H4 (cell line): ENCODE measurements around the gene ENPP1. TPM values are rescaled to one million over a fixed set of nuclear protein-coding genes. Genes with fewer than 3 reads are reported as not detected.
"Not testable (repeated sequence)": the region's sequence is repeated elsewhere in the genome, so short reads cannot be mapped to it uniquely, and the experiment has no call there.

Source experiments
- DNase-seq: peaks from one replicate; pipeline ENCODE4 v3.0.0-alpha.2; 2015; ENCODE audit warnings: low spot score
- total RNA-seq: library from RNA; depleted of rRNA; stranded (reverse); fragments of >200 nt; shearing (Covaris generic); gene quantifications from 2 replicates; pipeline ENCODE4 v1.2.3, GENCODE V29; 2014

Gene ENPP1
- total RNA-seq, 1 experiment from 2014 or later, result 39.5 TPM

GRCh38 chr6:131914967-131915751 is 107.3 kb downstream of the ENPP1 start:
- peak; percentile 57 for DNase-seq

GRCh38 chr6:131916091-131916796 is 108.4 kb downstream of the ENPP1 start:
- DNase-seq, result not testable (repeated sequence)

- DNase-seq, result no peak
Measured at GRCh38 chr6:131916847-131917246, 109.0 kb downstream of the ENPP1 start.

- DNase-seq, result no peak
Measured at GRCh38 chr6:131917318-131917717, 109.5 kb downstream of the ENPP1 start.

- DNase-seq, result no peak
Measured at GRCh38 chr6:131917763-131918649, 110.2 kb downstream of the ENPP1 start.

GRCh38 chr6:131918650-131919355 is 111.0 kb downstream of the ENPP1 start:
- DNase-seq, result no peak

- no peak for DNase-seq
Measured at GRCh38 chr6:131920656-131921055, 112.8 kb downstream of the ENPP1 start.

- peak; percentile 51 for DNase-seq
Measured at GRCh38 chr6:131923356-131923755, 115.5 kb downstream of the ENPP1 start.

- DNase-seq, result peak; percentile 19
Measured at GRCh38 chr6:131924881-131925474, 117.2 kb downstream of the ENPP1 start.

GRCh38 chr6:131929264-131929663 is 121.4 kb downstream of the ENPP1 start:
- no peak for DNase-seq

GRCh38 chr6:131929976-131930375 is 122.2 kb downstream of the ENPP1 start:
- DNase-seq, result no peak

GRCh38 chr6:131931063-131931750 is 123.4 kb downstream of the ENPP1 start:
- no peak for DNase-seq

GRCh38 chr6:131936156-131936555 is 128.3 kb downstream of the ENPP1 start:
- DNase-seq, result no peak

- no peak for DNase-seq
Measured at GRCh38 chr6:131937226-131937625, 129.4 kb downstream of the ENPP1 start.

GRCh38 chr6:131937703-131938631 is 130.1 kb downstream of the ENPP1 start:
- DNase-seq, result no peak
